CD4-positive, alpha-beta T cell treated with Interleukin-15 for 4 hours (primary cell): ENCODE results near the gene KRTAP4-16.
"Not testable (repeated sequence)": the region's sequence is repeated elsewhere in the genome, so short reads cannot be mapped to it uniquely, and the experiment has no call there.

Source experiments
- DNase-seq: peaks from one replicate; pipeline ENCODE4 v3.0.0-alpha.2; 2020; ENCODE audit warnings: low spot score

Gene KRTAP4-16

DNA sequence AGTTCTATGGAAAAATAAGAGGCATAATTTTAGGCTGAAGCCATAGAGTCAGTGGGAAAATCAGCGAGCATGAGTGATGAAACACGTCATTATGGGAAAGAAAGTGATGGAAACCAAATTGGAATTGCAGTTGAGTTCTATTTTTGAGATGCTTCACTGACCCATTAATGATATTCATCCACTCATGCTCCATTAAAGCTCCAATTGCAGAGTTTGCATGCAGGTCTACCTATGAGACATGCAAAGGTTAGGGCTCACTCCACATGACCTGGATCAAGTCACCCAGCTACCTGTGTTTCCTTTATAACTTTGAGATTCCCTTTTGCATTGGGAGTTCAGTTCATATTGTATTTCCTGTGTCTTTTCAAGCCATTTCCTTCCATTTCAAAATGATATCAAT is 28.3 kb downstream of the KRTAP4-16 start:
- DNase-seq: no peak

- DNase-seq: no peak
These were observed 30.2 kb downstream of the KRTAP4-16 start for GRCh38 chr17:41071606-41072360.

- no peak for DNase-seq
These were observed 33.0 kb downstream of the KRTAP4-16 start for GRCh38 chr17:41069031-41069430.

GRCh38 chr17:41067281-41067680 is 34.7 kb downstream of the KRTAP4-16 start:
- no peak for DNase-seq

GRCh38 chr17:41065829-41066624 is 36.0 kb downstream of the KRTAP4-16 start, which contains the start of gene KRTAP2-4:
TSS of gene KRTAP2-4 (minus strand) at chr17:41065879. CDS start at chr17:41065845, 34 bp downstream.
- no peak for DNase-seq

DNA sequence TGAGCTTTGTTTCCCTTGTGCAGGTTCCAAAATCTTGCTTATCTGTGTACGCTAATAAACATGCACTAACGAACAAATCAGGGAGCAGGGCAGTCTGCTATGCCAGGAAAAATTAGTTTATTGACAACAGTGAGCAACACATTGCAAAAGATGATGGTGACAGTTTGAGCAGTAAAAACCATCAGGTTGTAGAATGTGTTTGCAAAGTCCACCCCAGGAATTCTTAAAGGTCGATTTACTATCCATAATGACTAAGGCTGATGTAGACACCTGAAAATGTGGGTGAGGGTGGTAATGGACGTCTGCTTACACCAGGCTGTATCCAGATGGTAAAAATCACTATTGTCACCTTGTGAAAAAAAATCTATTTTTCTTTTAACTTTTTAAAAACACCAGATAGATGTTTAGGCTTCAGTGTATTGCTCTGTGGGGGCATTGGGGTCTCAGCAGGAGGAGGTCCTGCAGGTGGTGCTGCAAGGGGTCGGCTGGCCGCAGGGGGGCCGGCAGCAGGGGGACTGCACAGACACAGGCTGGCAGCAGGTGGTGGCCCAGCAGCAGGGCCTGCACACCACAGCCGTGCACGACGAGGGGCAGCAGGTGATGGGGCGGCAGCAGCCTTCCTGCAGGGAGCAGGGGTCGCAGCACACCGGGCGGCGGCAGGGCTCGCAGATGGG is 36.9 kb downstream of the KRTAP4-16 start:
- not testable (repeated sequence) for DNase-seq

DNA sequence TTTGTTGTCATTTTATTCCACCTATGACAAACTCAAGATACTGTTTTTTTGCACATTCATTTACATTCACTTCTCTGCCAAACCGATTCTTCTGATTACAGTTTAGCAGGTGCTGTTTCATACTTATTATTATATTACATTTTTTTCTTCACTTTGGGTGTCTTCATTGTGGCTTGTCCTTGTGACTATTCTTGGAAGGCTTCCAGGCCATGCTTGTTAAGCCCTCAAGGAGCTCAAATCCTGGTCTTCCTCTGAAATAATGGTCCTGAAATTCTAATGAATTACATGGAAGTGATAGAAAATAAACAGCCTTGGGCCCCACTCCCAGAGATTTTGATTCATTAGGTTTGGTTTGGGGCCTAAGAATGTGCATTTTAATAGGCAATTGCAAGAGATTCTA is 37.7 kb downstream of the KRTAP4-16 start:
- DNase-seq: no peak

DNA sequence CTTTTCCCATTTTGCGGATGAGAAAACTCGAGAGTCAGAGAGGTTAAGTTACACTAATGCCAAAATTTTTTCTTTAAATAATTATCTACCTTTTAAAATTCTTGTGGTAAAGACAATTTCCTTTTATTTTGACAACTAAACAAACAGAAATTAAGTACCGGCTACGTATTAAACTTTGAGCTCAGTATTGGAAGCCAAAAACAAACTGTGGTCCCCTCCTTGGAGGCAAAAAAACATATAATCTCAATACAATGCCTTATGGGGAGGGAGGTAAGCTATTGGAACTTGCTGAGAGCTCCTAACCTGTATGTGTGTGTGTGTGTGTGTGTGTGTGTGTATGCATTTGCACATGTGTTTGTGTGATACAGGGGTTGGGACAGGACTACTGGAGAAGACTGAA is 38.6 kb downstream of the KRTAP4-16 start:
- DNase-seq: no peak

GRCh38 chr17:41061964-41062363 is 40.0 kb downstream of the KRTAP4-16 start:
- DNase-seq: no peak

DNA sequence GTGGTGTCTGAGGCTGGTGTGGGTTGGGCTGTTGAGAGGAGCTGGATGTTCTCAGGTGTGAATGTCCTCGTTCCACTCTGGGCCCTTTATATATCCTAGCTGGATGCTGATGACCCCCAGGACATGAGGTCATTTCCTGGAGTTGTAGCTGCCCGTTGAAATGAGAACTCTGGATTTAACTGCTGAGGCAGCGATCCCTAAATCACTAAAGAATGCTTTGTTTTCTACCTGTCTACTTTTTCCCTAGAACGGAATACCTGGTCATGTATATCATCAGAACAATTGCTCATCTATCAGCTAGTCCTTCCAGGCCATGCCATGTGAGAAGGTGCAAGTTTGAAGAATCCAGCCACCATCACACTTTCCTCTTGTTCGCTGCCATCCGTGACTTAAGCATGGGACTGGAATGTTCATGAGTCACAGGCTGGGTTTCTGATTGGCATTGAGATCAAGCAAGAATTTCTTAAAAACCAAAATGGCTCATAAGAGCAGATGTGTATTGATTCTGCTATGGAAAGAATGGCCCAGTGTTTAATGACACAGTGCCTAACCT is 41.9 kb downstream of the KRTAP4-16 start, which contains the start of gene KRTAP2-3:
TSS of gene KRTAP2-3 (minus strand) at position 63 of the 553 bp plus-strand sequence. CDS start 64 bp downstream, outside the sequence.
- DNase-seq: no peak

GRCh38 chr17:41059276-41060051 is 42.5 kb downstream of the KRTAP4-16 start:
- DNase-seq: not testable (repeated sequence)

DNA sequence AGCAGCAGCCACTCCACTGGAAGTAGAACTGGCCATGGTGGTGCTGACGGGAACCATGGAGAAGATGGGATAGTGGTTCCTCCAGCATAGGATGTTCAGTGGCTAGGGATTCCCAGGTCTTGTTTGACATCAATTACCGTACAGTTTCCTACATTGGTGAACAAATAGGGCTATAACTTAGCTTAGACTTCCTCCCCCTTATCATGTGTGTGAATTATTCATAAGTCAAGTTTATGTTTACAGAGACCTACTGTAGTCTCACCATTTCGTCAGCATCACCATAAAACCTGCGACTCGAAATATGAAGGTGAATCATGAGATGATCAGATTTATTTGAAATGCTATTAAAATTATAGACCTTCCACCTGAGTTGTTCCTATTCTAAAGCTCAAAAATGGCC is 43.3 kb downstream of the KRTAP4-16 start:
- no peak for DNase-seq

- no peak for DNase-seq
These were observed 44.5 kb downstream of the KRTAP4-16 start for GRCh38 chr17:41057547-41057946.

- not testable (repeated sequence) for DNase-seq
These were observed 46.9 kb downstream of the KRTAP4-16 start, which contains the start of gene KRTAP2-2 for GRCh38 chr17:41055130-41055529. TSS of gene KRTAP2-2 (minus strand) at chr17:41055230. CDS start at chr17:41055211, 19 bp downstream.

DNA sequence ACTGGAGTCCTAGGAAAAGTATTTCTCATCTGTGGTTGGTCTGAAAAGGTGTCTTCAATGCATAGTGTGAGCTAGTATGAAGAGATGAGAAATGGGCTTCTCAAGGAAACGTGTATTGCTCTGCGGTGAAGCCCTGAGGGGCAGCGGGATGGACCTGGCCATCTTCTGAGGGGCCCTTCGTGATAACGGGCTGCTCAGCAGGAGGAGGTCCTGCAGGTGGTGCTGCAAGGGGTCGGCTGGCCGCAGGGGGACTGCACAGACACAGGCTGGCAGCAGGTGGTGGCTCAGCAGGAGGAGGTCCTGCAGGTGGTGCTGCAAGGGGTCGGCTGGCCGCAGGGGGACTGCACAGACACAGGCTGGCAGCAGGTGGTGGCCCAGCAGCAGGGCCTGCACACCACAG is 47.5 kb downstream of the KRTAP4-16 start:
- DNase-seq: not testable (repeated sequence)

DNA sequence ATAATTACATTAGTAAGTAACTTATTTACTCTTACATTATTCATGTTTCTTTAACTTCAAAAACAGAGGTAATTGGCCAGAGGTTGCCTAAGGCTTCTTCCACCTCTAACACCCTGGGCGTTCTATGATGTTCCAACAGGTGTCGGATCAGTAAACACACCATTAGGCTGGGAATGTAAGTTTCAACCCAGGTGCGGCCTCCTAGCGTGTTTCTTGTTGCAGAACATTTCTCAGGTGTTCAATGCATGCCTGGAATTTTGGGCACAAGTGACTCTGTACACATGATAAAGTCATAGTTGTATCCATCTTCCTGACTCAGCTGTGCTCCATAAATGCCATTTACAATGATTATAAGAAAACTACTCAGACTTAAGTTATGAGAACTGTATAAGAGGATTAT is 48.0 kb downstream of the KRTAP4-16 start:
- DNase-seq: no peak

DNA sequence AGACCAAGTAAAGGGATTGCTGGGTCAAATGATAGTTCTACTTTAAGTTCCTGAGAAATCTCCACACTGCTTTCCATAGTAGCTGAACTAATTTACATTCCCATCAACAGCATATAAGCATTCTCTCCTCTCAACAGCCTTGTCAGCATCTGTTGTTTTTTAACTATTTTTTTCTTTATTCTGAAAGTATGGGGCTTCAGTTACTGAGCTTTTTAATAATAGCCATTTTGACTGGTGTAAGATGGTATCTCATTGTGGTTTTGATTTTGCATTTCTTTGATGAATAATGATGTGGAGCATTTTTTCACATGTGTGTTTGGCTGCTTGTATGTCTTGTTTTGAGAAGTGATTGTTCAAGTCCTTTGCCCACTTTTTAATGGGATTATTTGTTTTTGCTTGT is 49.4 kb downstream of the KRTAP4-16 start:
- DNase-seq: no peak
